IMR-90 (cell line): ENCODE data around the gene MRPL12. TPM values are rescaled to one million over a fixed set of nuclear protein-coding genes. Genes with fewer than 3 reads are reported as not detected.

Experiments
- ATAC-seq: fragments of 200-7000 bp; cut with Tn5 transposase; 2 replicates; pipeline ENCODE4 v1.9.1; 2020; ENCODE audit warnings: low read depth, mild to moderate bottlenecking, moderate library complexity
- BruUV-seq: library from RNA; stranded (reverse); fragments of 400-500 nt; replicated peaks from 2 replicates; lab custom pipeline; 2021; lab: Mats Ljungman, UMichigan
- CTCF ChIA-PET: fragments of 300-600 bp; formaldehyde crosslinking; extraction: SDS; loops from one replicate; lab custom pipeline; 2021; ENCODE audit warnings: antibody characterized with exemption; lab: Yijun Ruan, JAX
- POLR2A ChIA-PET: fragments of 300-600 bp; sonication (Branson Sonifier 250); formaldehyde crosslinking; loops from one replicate; lab custom pipeline; 2022; ENCODE audit warnings: antibody characterized with exemption; ENCODE audit not compliant: unreplicated experiment; lab: Charles Lee
- DNase-seq: peaks from one replicate; pipeline ENCODE4 v3.0.0; 2013
- H2AFZ ChIP-seq: replicated peaks from 2 replicates; pipeline ENCODE3; 2013; ENCODE audit warnings: low read length, mild to moderate bottlenecking; ENCODE audit not compliant: poor library complexity
- H2AK5ac ChIP-seq: 2 replicates; pipeline ENCODE4 v1.6.1; 2013; ENCODE audit warnings: low read depth, low read length, inconsistent platforms
- H2AK9ac ChIP-seq: replicated peaks from 2 replicates; pipeline ENCODE3; 2013; ENCODE audit warnings: mild to moderate bottlenecking, low read depth, low read length, moderate library complexity; ENCODE audit not compliant: poor library complexity
- H2BK120ac ChIP-seq: 2 replicates; pipeline ENCODE4 v1.6.1; 2013; ENCODE audit warnings: low read depth, low read length, inconsistent platforms
- H2BK15ac ChIP-seq: 3 replicates; pipeline ENCODE4 v1.6.1; 2013; ENCODE audit warnings: low read depth, low read length, inconsistent platforms
- H2BK20ac ChIP-seq: 2 replicates; pipeline ENCODE4 v1.6.1; 2013; ENCODE audit warnings: low read depth, mild to moderate bottlenecking, inconsistent platforms, low read length, moderate library complexity
- H2BK5ac ChIP-seq: 2 replicates; pipeline ENCODE4 v1.6.1; 2013; ENCODE audit warnings: mild to moderate bottlenecking, low read depth, low read length, inconsistent platforms; ENCODE audit not compliant: poor library complexity, severe bottlenecking
- H3K14ac ChIP-seq: replicated peaks from 2 replicates; pipeline ENCODE4 v1.6.1; 2013; ENCODE audit warnings: low read depth, low read length, inconsistent platforms
- H3K18ac ChIP-seq: 2 replicates; pipeline ENCODE4 v1.6.1; 2013; ENCODE audit warnings: low read depth, low read length, control low read depth
- H3K23ac ChIP-seq: 2 replicates; pipeline ENCODE4 v1.6.1; 2013; ENCODE audit warnings: low read depth, low read length, inconsistent platforms
- H3K27ac ChIP-seq: 2 replicates; pipeline ENCODE4 v1.5.1; 2013; ENCODE audit warnings: mild to moderate bottlenecking, control low read depth, low read length; ENCODE audit not compliant: insufficient read depth
- H3K27me3 ChIP-seq: 2 replicates; pipeline ENCODE4 v1.6.1; 2013; ENCODE audit warnings: low read length; ENCODE audit not compliant: control insufficient read depth, insufficient read depth
- H3K36me3 ChIP-seq: 2 replicates; pipeline ENCODE4 v1.6.1; 2013; ENCODE audit warnings: low read length, mixed read lengths; ENCODE audit not compliant: control insufficient read depth, insufficient read depth
- H3K4ac ChIP-seq: 2 replicates; pipeline ENCODE4 v1.6.1; 2013; ENCODE audit warnings: low read depth, low read length, inconsistent platforms
- H3K4me1 ChIP-seq: 2 replicates; pipeline ENCODE4 v1.6.1; 2013; ENCODE audit warnings: low read length, mixed read lengths; ENCODE audit not compliant: control insufficient read depth, insufficient read depth
- H3K4me2 ChIP-seq: 2 replicates; pipeline ENCODE4 v1.6.1; 2013; ENCODE audit warnings: low read depth, mild to moderate bottlenecking, control low read depth, low read length, moderate library complexity
- H3K4me3 ChIP-seq: 2 replicates; pipeline ENCODE4 v1.5.1; 2013; ENCODE audit warnings: low read depth, mild to moderate bottlenecking, control low read depth, low read length, moderate library complexity; ENCODE audit not compliant: insufficient read depth
- H3K56ac ChIP-seq: 2 replicates; pipeline ENCODE4 v1.6.1; 2013; ENCODE audit warnings: low read length, inconsistent platforms; ENCODE audit not compliant: insufficient read depth; ENCODE audit errors: extremely low read depth
- H3K79me1 ChIP-seq, 2 experiments: 2 replicates each; pipeline ENCODE4 v1.6.1; 2013; ENCODE audit warnings: low read length in 2 of 2, inconsistent platforms in 1 of 2, low read depth in 1 of 2
- H3K9ac ChIP-seq: 2 replicates; pipeline ENCODE4 v1.6.1; 2013; ENCODE audit warnings: low read depth, low read length, control low read depth
- H3K9me1 ChIP-seq: 2 replicates; pipeline ENCODE4 v1.6.1; 2013; ENCODE audit warnings: low read length, inconsistent platforms; ENCODE audit not compliant: insufficient read depth
- H3K9me3 ChIP-seq: 2 replicates; pipeline ENCODE4 v1.6.1; 2013; ENCODE audit warnings: low read length; ENCODE audit not compliant: control insufficient read depth, insufficient read depth
- H4K20me1 ChIP-seq: 2 replicates; pipeline ENCODE4 v1.6.1; 2013; ENCODE audit warnings: low read length, inconsistent platforms; ENCODE audit not compliant: insufficient read depth
- H4K5ac ChIP-seq: 2 replicates; pipeline ENCODE4 v1.6.1; 2013; ENCODE audit warnings: mild to moderate bottlenecking, low read depth, low read length, control low read depth
- H4K8ac ChIP-seq, 2 experiments: 2 replicates each; pipeline ENCODE4 v1.6.1; 2013; ENCODE audit warnings: low read depth in 2 of 2, low read length in 2 of 2, control low read depth in 1 of 2, inconsistent platforms in 1 of 2
- H4K91ac ChIP-seq: 2 replicates; pipeline ENCODE4 v1.6.1; 2013; ENCODE audit warnings: low read depth, low read length, inconsistent platforms; ENCODE audit not compliant: insufficient read depth
- BHLHE40 ChIP-seq: fragments of 150-350 bp; IDR thresholded peaks from 2 replicates; pipeline ENCODE4 v1.6.1; 2016; ENCODE audit warnings: mild to moderate bottlenecking, low read depth, low read length
- CEBPB ChIP-seq: IDR thresholded peaks from 2 replicates; pipeline ENCODE4 v1.6.1; 2012; ENCODE audit warnings: low read depth, low read length, improper control_type of control experiment
- CHD1 ChIP-seq: IDR thresholded peaks from 2 replicates; pipeline ENCODE4 v1.6.1; 2012; ENCODE audit warnings: low read depth, low read length, improper control_type of control experiment
- FOS ChIP-seq: fragments of 150-350 bp; IDR thresholded peaks from 2 replicates; pipeline ENCODE4 v1.6.1; 2016; ENCODE audit warnings: low read depth, low read length
- MAFK ChIP-seq: IDR thresholded peaks from 2 replicates; pipeline ENCODE4 v1.6.1; 2012; ENCODE audit warnings: low read depth, low read length, improper control_type of control experiment
- MAZ ChIP-seq: IDR thresholded peaks from 2 replicates; pipeline ENCODE4 v1.6.1; 2012; ENCODE audit warnings: low read depth, mild to moderate bottlenecking, low read length, improper control_type of control experiment, moderate library complexity, borderline replicate concordance
- MXI1 ChIP-seq: IDR thresholded peaks from 2 replicates; pipeline ENCODE4 v1.6.1; 2012; ENCODE audit warnings: low read depth, mild to moderate bottlenecking, low read length, moderate library complexity, borderline replicate concordance
- NFE2L2 ChIP-seq: fragments of 150-350 bp; IDR thresholded peaks from 2 replicates; pipeline ENCODE4 v1.6.1; 2016; ENCODE audit warnings: low read depth, mild to moderate bottlenecking, low read length
- POLR2A ChIP-seq: IDR thresholded peaks from 2 replicates; pipeline ENCODE4 v1.6.1; 2012; ENCODE audit warnings: mild to moderate bottlenecking, low read depth, low read length
- RCOR1 ChIP-seq: IDR thresholded peaks from 2 replicates; pipeline ENCODE4 v1.6.1; 2012; ENCODE audit warnings: mild to moderate bottlenecking, low read length, improper control_type of control experiment; ENCODE audit not compliant: insufficient replicate concordance
- SMC3 ChIP-seq: fragments of 150-350 bp; IDR thresholded peaks from 2 replicates; pipeline ENCODE4 v1.6.1; 2016; ENCODE audit warnings: low read depth, mild to moderate bottlenecking, antibody characterized with exemption, low read length, moderate library complexity
- WGBS, 2 experiments: methylation state at CpG; one replicate each; pipeline versions ENCODE4 v1.1.5 to v1.1.7; 2013; ENCODE audit warnings: missing lambda C conversion rate in 2 of 2; ENCODE audit not compliant: insufficient read length in 1 of 2; ENCODE audit errors: extremely low coverage in 2 of 2; 5-methylcytosine and 5-hydroxymethylcytosine counted together
- dilution Hi-C: fragments of 300-500 bp; cut with HindIII; formaldehyde crosslinking; loops from one replicate; pipeline ENCODE4 v1.14.3; 2018; ENCODE audit warnings: low sequenced_read_pairs; ENCODE audit not compliant: unreplicated experiment
- in situ Hi-C: fragments of 300-500 bp; cut with MboI; formaldehyde crosslinking; loops from 3 replicates; pipeline ENCODE4 v1.14.3; 2019; ENCODE audit warnings: low sequenced_read_pairs, inconsistent platforms, mixed read lengths
- intact Hi-C: fragments of 100-400 bp; cut with micrococcal nuclease; formaldehyde crosslinking; loops from 2 replicates; pipeline ENCODE4 v1.10.0; 2022
- polyA plus RNA-seq, 3 experiments: library from polyadenylated mRNA; depleted of rRNA; stranded (reverse); fragments of >200 nt; gene quantifications; 2 replicates each; pipeline ENCODE4 v1.2.3, GENCODE V29; 2012; ENCODE audit warnings: low replicate concordance in 1 of 3
- total RNA-seq: library from RNA; depleted of rRNA; stranded (reverse); fragments of >200 nt; gene quantifications from 2 replicates; pipeline ENCODE4 v1.2.3, GENCODE V29; 2012
- TF ChIP-seq, protein P1 (sequence below): fragments of 150-350 bp; IDR thresholded peaks from 2 replicates; pipeline ENCODE4 v1.6.1; 2017; ENCODE audit warnings: mild to moderate bottlenecking, antibody characterized with exemption, low read length, low read depth
- TF ChIP-seq, protein P2 (sequence below): fragments of 150-350 bp; IDR thresholded peaks from 2 replicates; pipeline ENCODE4 v1.6.1; 2016; ENCODE audit warnings: low read depth, mild to moderate bottlenecking, low read length, moderate library complexity, borderline replicate concordance
- TF ChIP-seq, protein P3 (sequence below): conservative IDR thresholded peaks from 2 replicates; pipeline ENCODE4 v1.5.1; 2012; ENCODE audit warnings: mild to moderate bottlenecking, low read depth, low read length, improper control_type of control experiment

MRPL12 gene
- total and polyA plus RNA-seq, 2 of the 4 experiments (the other 2 are of a cell fraction): 17.2 to 111 TPM

DNA sequence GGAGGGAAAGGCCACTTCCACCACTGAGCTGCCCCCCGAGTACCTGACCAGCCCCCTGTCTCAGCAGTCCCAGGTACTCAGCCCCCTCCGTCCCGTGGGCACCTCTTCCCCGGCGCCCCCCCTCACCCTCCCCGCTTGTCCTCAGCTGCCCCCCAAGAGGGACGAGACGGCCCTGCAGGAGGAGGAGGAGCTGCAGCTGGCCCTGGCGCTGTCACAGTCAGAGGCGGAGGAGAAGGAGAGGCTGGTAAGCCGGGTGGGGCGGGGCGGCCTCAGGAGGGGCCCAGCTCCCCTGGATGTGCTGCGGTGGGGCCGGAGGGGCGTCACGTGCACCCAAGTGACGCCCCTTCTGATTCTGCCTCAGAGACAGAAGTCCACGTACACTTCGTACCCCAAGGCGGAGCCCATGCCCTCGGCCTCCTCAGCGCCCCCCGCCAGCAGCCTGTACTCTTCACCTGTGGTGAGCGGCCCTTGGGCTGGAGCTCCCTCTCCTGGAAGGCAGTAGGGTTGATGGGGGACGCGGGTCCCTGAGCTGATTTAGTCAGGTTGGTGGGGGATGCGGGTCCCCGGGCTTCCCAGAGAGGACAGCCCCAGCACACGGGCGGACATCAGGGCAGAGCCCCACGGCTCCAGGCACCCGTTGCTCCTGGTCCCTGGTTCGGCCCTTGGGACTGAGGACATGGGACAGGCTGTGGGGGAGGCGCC, 9.5 kb upstream of the MRPL12 start:
- ChIA-PET POLR2A (no interaction called here), CTCF (no interaction called here)
- Histone ChIP-seq H3K4ac (no peak overlapping the region), H2AFZ (no peak overlapping the region), H3K56ac (no peak overlapping the region), H4K8ac (no peak overlapping the region), H3K14ac (no peak overlapping the region), H3K36me3 (peaks cover 95% of the 10 kb centered on the region), H2BK120ac (no peak overlapping the region), H3K4me2 (no peak overlapping the region), H2AK9ac (no peak overlapping the region), H3K18ac (no peak overlapping the region), H2BK15ac (no peak overlapping the region), H2AK5ac (no peak overlapping the region), H3K79me1 (peaks cover 10 to 51% of the 10 kb centered on the region in 2 experiments), H3K4me3 (no peak overlapping the region), H4K5ac (no peak overlapping the region), H4K91ac (no peak overlapping the region), H3K9ac (no peak overlapping the region), H3K4me1 (no peaks in the 10 kb centered on the region), H4K20me1 (peaks cover 79% of the 10 kb centered on the region), H3K23ac (no peak overlapping the region), H3K9me3 (no peaks in the 10 kb centered on the region), H2BK20ac (no peak overlapping the region), H2BK5ac (no peak overlapping the region), H3K9me1 (no peaks in the 10 kb centered on the region), H3K27me3 (no peaks in the 10 kb centered on the region), H3K27ac (no peak overlapping the region)
- BruUV-seq: no TSS peak
- no peak for ATAC-seq
- dilution Hi-C loops (no loop called here), intact Hi-C loops (no loop called here), in situ Hi-C loops (no loop called here)
- DNase-seq: no peak
- 95% methylated on average over 11 of the region's 35 CpGs; no CpG with 5 or more reads in 1 of the 2 experiments for WGBS, 2 experiments
- TF ChIP-seq MAZ: no peak
- no peak for TF ChIP-seq MXI1
- no peak for TF ChIP-seq CEBPB
- TF ChIP-seq RCOR1: no peak
- no peak for TF ChIP-seq NFE2L2
- TF ChIP-seq MAFK: no peak
- TF ChIP-seq, protein P1, sequence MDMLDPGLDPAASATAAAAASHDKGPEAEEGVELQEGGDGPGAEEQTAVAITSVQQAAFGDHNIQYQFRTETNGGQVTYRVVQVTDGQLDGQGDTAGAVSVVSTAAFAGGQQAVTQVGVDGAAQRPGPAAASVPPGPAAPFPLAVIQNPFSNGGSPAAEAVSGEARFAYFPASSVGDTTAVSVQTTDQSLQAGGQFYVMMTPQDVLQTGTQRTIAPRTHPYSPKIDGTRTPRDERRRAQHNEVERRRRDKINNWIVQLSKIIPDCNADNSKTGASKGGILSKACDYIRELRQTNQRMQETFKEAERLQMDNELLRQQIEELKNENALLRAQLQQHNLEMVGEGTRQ: no peak
- no peak for TF ChIP-seq SMC3
- TF ChIP-seq BHLHE40: no peak
- no peak for TF ChIP-seq CHD1
- TF ChIP-seq, protein P2, sequence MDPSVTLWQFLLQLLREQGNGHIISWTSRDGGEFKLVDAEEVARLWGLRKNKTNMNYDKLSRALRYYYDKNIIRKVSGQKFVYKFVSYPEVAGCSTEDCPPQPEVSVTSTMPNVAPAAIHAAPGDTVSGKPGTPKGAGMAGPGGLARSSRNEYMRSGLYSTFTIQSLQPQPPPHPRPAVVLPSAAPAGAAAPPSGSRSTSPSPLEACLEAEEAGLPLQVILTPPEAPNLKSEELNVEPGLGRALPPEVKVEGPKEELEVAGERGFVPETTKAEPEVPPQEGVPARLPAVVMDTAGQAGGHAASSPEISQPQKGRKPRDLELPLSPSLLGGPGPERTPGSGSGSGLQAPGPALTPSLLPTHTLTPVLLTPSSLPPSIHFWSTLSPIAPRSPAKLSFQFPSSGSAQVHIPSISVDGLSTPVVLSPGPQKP: no peak
- no peak for TF ChIP-seq FOS
- TF ChIP-seq, protein P3, sequence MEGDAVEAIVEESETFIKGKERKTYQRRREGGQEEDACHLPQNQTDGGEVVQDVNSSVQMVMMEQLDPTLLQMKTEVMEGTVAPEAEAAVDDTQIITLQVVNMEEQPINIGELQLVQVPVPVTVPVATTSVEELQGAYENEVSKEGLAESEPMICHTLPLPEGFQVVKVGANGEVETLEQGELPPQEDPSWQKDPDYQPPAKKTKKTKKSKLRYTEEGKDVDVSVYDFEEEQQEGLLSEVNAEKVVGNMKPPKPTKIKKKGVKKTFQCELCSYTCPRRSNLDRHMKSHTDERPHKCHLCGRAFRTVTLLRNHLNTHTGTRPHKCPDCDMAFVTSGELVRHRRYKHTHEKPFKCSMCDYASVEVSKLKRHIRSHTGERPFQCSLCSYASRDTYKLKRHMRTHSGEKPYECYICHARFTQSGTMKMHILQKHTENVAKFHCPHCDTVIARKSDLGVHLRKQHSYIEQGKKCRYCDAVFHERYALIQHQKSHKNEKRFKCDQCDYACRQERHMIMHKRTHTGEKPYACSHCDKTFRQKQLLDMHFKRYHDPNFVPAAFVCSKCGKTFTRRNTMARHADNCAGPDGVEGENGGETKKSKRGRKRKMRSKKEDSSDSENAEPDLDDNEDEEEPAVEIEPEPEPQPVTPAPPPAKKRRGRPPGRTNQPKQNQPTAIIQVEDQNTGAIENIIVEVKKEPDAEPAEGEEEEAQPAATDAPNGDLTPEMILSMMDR: no peak
- no peak for TF ChIP-seq POLR2A
